ENCODE data around the gene SFN. TPM values are rescaled to one million over a fixed set of nuclear protein-coding genes. Genes with fewer than 3 reads are reported as not detected.

SFN gene
- total and polyA plus RNA-seq, 10 donors = 0.27 to 0.80 (median 0.61) TPM; not detected in 3

GRCh38 chr1:26882696-26883463 is 19.9 kb downstream of the SFN start:
- Histone ChIP-seq H3K27me3 (replicated peaks in 1 of 7) (no peaks in the 10 kb centered on the region), H3K4me3 (no peak overlapping the region), H3K4me1 (peaks cover 0 to 22% (median 9%) of the 10 kb centered on the region in 6 donors), H3K9me3 (no peaks in the 10 kb centered on the region), H3K36me3 (peaks cover 12 to 100% (median 98%) of the 10 kb centered on the region in 6 donors), H3K27ac (no peak overlapping the region)
- intact Hi-C loops (cut with DNase I; ENCODE audit: low total_unique reads) = no loop called here
- TF ChIP-seq POLR2AphosphoS5 (IDR thresholded peaks at IDR 0.05) (no peak), POLR2A (IDR thresholded peaks at IDR 0.05) (no peak), CTCF (IDR thresholded peaks at IDR 0.05 in 8 of 11, conservative IDR thresholded peaks at IDR 0.05 in 3 of 11) (no peak)
- WGBS, 5 donors = 88 to 94% (median 93%) methylated on average over 5 of the region's 5 CpGs
- no peak for DNase-seq

- Histone ChIP-seq H3K36me3 (peaks cover 12 to 85% (median 70%) of the 10 kb centered on the region in 6 donors), H3K27me3 (replicated peaks in 1 of 7) (no peaks in the 10 kb centered on the region), H3K9me3 (no peaks in the 10 kb centered on the region), H3K27ac (no peak overlapping the region), H3K4me3 (no peak overlapping the region), H3K4me1 (peaks cover 12 to 48% (median 32%) of the 10 kb centered on the region in 6 donors)
- TF ChIP-seq CTCF (IDR thresholded peaks at IDR 0.05 in 8 of 11, conservative IDR thresholded peaks at IDR 0.05 in 3 of 11) = peak in 6 of 11 experiments; percentile 12 to 48 (median 36)
- TF ChIP-seq POLR2A (IDR thresholded peaks at IDR 0.05) = no peak
- TF ChIP-seq POLR2AphosphoS5 (IDR thresholded peaks at IDR 0.05) = no peak
- DNase-seq = no peak
- 88 to 96% (median 94%) methylated on average over 1 of the region's 1 CpG for WGBS, 5 donors
- intact Hi-C loops (cut with DNase I; ENCODE audit: low total_unique reads) = no loop called here
Measured at GRCh38 chr1:26887125-26887524, 24.2 kb downstream of the SFN start.

- DNase-seq = no peak
- no peaks in the 10 kb centered on the region for H3K27me3 ChIP-seq (replicated peaks in 1 of 7)
- H3K4me3 ChIP-seq = no peak overlapping the region
- H3K27ac ChIP-seq = no peak overlapping the region
- H3K9me3 ChIP-seq = no peaks in the 10 kb centered on the region
- H3K4me1 ChIP-seq = peaks cover 12 to 48% (median 32%) of the 10 kb centered on the region in 6 donors
- peaks cover 11 to 85% (median 70%) of the 10 kb centered on the region in 6 donors for H3K36me3 ChIP-seq
- 91 to 100% (median 98%) methylated on average over 1 of the region's 1 CpG for WGBS, 5 donors
- intact Hi-C loops (cut with DNase I; ENCODE audit: low total_unique reads) = no loop called here
- TF ChIP-seq POLR2AphosphoS5 (IDR thresholded peaks at IDR 0.05) = no peak
- TF ChIP-seq CTCF (IDR thresholded peaks at IDR 0.05 in 8 of 11, conservative IDR thresholded peaks at IDR 0.05 in 3 of 11) = no peak
- no peak for TF ChIP-seq POLR2A (IDR thresholded peaks at IDR 0.05)
Measured at GRCh38 chr1:26888231-26888630, 25.3 kb downstream of the SFN start.
